Measurements from ENCODE around the gene SOWAHA. TPM values are rescaled to one million over a fixed set of nuclear protein-coding genes. Genes with fewer than 3 reads are reported as not detected.

SOWAHA gene
- total and polyA plus RNA-seq, 2 experiments from 2014 or later: not detected

DNA sequence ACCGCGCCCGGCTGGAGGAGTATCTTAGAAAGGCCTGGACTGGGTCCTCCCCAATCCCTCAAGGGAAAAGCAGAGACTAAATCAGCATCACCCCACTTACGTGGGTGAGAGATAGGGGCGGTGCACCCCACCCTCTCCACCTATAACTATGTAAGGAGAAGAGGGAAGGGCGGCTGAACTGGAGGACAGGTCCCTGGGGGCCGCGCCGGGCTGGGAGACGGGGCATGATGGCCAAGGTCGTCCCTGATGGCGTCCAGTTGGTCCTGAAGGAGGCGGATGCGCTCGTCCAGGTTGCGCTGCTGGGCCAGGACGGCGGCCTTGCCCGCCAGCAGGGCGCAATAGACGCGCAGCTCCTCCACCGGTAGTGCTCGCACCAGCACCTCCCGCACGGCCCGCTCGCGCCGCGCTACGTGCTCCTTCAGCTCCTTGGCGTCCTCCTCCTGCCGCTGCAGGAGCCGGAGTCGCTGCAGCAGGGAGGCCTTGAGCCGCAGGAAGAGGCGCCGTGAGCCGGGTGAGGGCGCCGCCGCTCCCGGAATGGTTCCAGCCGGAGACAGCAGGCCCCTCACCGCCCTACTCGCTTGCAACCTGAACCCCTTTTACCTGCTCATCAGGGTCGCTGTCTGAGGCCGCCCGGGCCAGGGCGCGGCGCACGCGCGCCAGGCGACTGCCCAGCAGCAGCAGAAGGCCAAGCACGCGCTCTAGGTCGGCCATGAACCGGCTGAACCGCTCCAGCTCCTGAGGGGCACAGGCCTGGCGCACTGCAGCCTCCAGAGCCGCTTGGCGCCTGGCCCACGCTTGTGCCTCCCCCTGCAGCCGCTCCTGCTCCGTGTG, 9.8 kb downstream of the SOWAHA start:
- Histone ChIP-seq H3K4me2 (ENCODE audit: unreplicated experiment) (no peak overlapping the region), H2AFZ (no peak overlapping the region), H3K4me1 (ENCODE audit: insufficient read depth) (no peaks in the 10 kb centered on the region), H3K36me3 (ENCODE audit: low read depth) (no peaks in the 10 kb centered on the region), H3K9ac (no peak overlapping the region), H3K9me2 (ENCODE audit: insufficient read depth) (no peaks in the 10 kb centered on the region), H3K79me2 (ENCODE audit: insufficient read depth) (no peaks in the 10 kb centered on the region), H3K27ac (no peak overlapping the region), H4K20me1 (ENCODE audit: insufficient read depth) (no peaks in the 10 kb centered on the region), H3K4me3 (no peak overlapping the region), H3K9me3 (ENCODE audit: low read depth) (no peaks in the 10 kb centered on the region), H3F3A (ENCODE audit: insufficient read depth) (peaks cover 11% of the 10 kb centered on the region), H3K27me3 (replicated peaks; ENCODE audit: insufficient read depth) (no peaks in the 10 kb centered on the region)
- TF ChIP-seq EZH2 (IDR thresholded peaks at IDR 0.05; ENCODE audit: insufficient read depth, poor library complexity, severe bottlenecking): no peak
- TF ChIP-seq EZH2phosphoT487 (IDR thresholded peaks at IDR 0.05; ENCODE audit: insufficient read depth, low read depth): no peak
- DNase-seq: no peak
- WGBS, 2 experiments (ENCODE audit: low coverage in 1 of 2, low lambda C conversion rate in 2 of 2, missing lambda C conversion rate in 2 of 2): 64 to 70% methylated on average over 63 to 64 of the region's 68 CpGs
- in situ Hi-C loops (cut with MboI): loop anchor here (25.0 kb wide), 1 partner anchor 436 kb away; no protein-coding TSS in a partner anchor

DNA sequence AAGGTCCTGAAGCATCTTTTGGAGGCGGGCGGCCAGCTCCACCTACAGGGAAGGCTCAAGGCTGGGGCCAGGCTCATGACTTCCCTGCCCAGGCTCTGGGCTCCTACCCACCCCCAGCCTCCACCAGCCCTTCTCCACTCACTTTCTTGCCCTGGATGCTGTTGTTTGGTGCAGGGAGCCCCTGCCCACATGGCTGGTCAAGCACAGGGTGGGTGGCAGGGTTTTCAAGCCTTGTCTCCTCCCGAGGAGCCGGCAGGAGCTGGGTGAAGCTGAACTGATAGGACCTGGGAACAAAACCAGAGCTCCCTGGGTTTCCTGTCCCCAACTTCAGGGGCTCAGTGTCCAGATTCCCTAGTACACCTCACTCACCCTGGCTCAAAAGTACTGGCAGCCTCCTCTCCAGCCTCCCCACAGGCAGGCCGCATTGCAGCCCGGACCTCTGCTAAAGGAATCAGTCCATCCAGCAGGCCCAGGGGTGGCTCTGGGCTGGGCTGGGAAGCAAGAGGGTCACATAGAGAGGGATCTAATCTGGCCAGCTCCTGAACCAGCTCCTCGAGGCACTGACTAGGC, 10.5 kb downstream of the SOWAHA start:
- in situ Hi-C loops (cut with MboI): loop anchor here (25.0 kb wide), 1 partner anchor 436 kb away; no protein-coding TSS in a partner anchor

DNA sequence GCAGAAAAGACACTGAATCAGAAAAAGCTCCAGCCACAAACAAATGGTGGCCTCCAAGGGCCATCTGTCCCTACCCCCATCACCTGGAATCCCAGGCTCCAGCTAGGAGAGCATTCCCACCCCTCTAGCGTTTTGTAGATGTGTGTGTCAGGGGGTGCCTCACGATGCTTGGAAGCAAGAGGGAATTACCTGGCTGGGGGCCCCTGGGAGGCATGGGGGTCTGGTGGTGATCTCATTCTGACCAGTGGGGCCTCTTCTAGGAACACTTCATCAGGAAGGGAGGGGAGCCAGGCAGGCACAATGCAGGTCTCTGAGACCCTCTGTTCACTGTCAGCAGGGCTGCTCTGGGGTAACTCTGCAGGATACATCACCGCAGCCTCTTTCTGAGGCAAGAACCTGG, 11.3 kb downstream of the SOWAHA start:
- WGBS, 2 experiments (ENCODE audit: low coverage in 1 of 2, low lambda C conversion rate in 2 of 2, missing lambda C conversion rate in 2 of 2): 97 to 98% methylated on average over 3 of the region's 3 CpGs
- TF ChIP-seq EZH2phosphoT487 (IDR thresholded peaks at IDR 0.05; ENCODE audit: insufficient read depth, low read depth) (no peak), EZH2 (IDR thresholded peaks at IDR 0.05; ENCODE audit: insufficient read depth, poor library complexity, severe bottlenecking) (no peak)

More for the DNA sequence above, 10.5 kb downstream of the SOWAHA start:
- H3K9ac ChIP-seq: no peak overlapping the region
- no peak overlapping the region for H3K4me2 ChIP-seq (ENCODE audit: unreplicated experiment)
- no peaks in the 10 kb centered on the region for H3K27me3 ChIP-seq (replicated peaks; ENCODE audit: insufficient read depth)
- WGBS, 2 experiments (ENCODE audit: low coverage in 1 of 2, low lambda C conversion rate in 2 of 2, missing lambda C conversion rate in 2 of 2): 83 to 88% methylated on average over 7 of the region's 7 CpGs
- H3F3A ChIP-seq (ENCODE audit: insufficient read depth): peaks cover 11% of the 10 kb centered on the region
- H3K4me1 ChIP-seq (ENCODE audit: insufficient read depth): no peaks in the 10 kb centered on the region
- H3K79me2 ChIP-seq (ENCODE audit: insufficient read depth): no peaks in the 10 kb centered on the region
- no peak overlapping the region for H3K4me3 ChIP-seq
- no peaks in the 10 kb centered on the region for H3K9me3 ChIP-seq (ENCODE audit: low read depth)
- H4K20me1 ChIP-seq (ENCODE audit: insufficient read depth): no peaks in the 10 kb centered on the region
- no peak for DNase-seq
- H2AFZ ChIP-seq: no peak overlapping the region
- no peaks in the 10 kb centered on the region for H3K36me3 ChIP-seq (ENCODE audit: low read depth)
- TF ChIP-seq EZH2phosphoT487 (IDR thresholded peaks at IDR 0.05; ENCODE audit: insufficient read depth, low read depth) (no peak), EZH2 (IDR thresholded peaks at IDR 0.05; ENCODE audit: insufficient read depth, poor library complexity, severe bottlenecking) (no peak)
- no peaks in the 10 kb centered on the region for H3K9me2 ChIP-seq (ENCODE audit: insufficient read depth)
- no peak overlapping the region for H3K27ac ChIP-seq

DNA sequence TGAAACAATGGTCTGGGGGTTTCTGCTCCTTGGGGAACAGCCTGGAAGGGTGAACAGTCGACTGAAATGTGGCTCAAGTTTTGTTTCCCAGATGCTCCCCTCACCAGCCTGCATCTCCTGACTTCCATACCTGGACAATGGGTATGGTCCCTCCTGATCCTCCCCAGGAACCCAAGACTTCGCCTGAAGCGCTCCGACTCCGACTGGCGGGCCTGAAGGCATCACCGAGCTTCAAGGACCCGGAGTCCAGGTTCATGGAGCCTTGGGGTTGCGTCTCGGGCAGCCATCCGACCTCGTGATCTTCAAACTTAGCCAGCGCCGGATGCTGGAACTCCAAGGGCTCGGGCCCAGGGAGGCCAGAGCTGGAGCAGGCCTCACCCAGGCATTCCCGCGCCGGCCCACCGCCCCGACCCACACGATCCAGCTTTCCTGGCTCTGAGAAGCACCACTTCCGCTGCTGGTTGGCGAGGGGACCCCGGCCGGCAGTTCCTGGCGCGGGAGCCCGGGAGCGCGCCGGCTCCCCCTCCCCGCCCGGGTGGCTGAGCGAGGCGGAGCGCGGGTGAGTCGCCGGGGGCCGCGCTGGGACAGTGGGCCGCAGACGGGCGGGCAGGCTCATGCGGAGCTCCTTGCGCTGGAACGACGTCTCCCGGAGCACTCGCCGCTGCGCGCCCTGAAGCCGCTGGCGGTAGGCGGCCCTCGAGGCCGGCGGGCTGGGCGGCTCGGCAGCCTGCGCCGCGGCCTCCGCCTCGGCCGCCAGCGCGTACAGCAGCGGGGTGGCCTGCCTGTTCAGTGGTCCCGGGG, 12.1 kb downstream of the SOWAHA start:
- 88 to 95% methylated on average over 36 to 71 of the region's 71 CpGs for WGBS, 2 experiments (ENCODE audit: low coverage in 1 of 2, low lambda C conversion rate in 2 of 2, missing lambda C conversion rate in 2 of 2)
- no peaks in the 10 kb centered on the region for H4K20me1 ChIP-seq (ENCODE audit: insufficient read depth)
- in situ Hi-C loops (cut with MboI): no loop called here
- H3K9me2 ChIP-seq (ENCODE audit: insufficient read depth): no peaks in the 10 kb centered on the region
- H3K9me3 ChIP-seq (ENCODE audit: low read depth): no peaks in the 10 kb centered on the region
- H3K4me1 ChIP-seq (ENCODE audit: insufficient read depth): peaks cover 4% of the 10 kb centered on the region; the same call in 1 of the 2 replicates
- H3K9ac ChIP-seq: no peak overlapping the region
- H3K4me2 ChIP-seq (ENCODE audit: unreplicated experiment): no peak overlapping the region
- no peak for DNase-seq
- no peaks in the 10 kb centered on the region for H3K36me3 ChIP-seq (ENCODE audit: low read depth)
- no peak overlapping the region for H3K4me3 ChIP-seq
- peaks cover 11% of the 10 kb centered on the region; the same call in 1 of the 2 replicates for H3K79me2 ChIP-seq (ENCODE audit: insufficient read depth)
- no peaks in the 10 kb centered on the region for H3K27me3 ChIP-seq (replicated peaks; ENCODE audit: insufficient read depth)
- peaks cover 11% of the 10 kb centered on the region for H3F3A ChIP-seq (ENCODE audit: insufficient read depth)
- H2AFZ ChIP-seq: no peak overlapping the region
- no peak overlapping the region for H3K27ac ChIP-seq
- TF ChIP-seq EZH2 (IDR thresholded peaks at IDR 0.05; ENCODE audit: insufficient read depth, poor library complexity, severe bottlenecking): no peak
- TF ChIP-seq EZH2phosphoT487 (IDR thresholded peaks at IDR 0.05; ENCODE audit: insufficient read depth, low read depth): no peak

More for the DNA sequence above, 11.3 kb downstream of the SOWAHA start:
- no peak overlapping the region for H3K27ac ChIP-seq
- H3F3A ChIP-seq (ENCODE audit: insufficient read depth): peaks cover 11% of the 10 kb centered on the region
- H3K4me2 ChIP-seq (ENCODE audit: unreplicated experiment): no peak overlapping the region
- H3K79me2 ChIP-seq (ENCODE audit: insufficient read depth): peaks cover 8% of the 10 kb centered on the region; the same call in 1 of the 2 replicates
- H3K4me1 ChIP-seq (ENCODE audit: insufficient read depth): peaks cover 1% of the 10 kb centered on the region; the same call in 1 of the 2 replicates
- no peak overlapping the region for H3K4me3 ChIP-seq
- H3K9ac ChIP-seq: no peak overlapping the region
- in situ Hi-C loops (cut with MboI): loop anchor here (25.0 kb wide), 1 partner anchor 437 kb away; no protein-coding TSS in a partner anchor
- no peaks in the 10 kb centered on the region for H4K20me1 ChIP-seq (ENCODE audit: insufficient read depth)
- no peaks in the 10 kb centered on the region for H3K9me3 ChIP-seq (ENCODE audit: low read depth)
- H3K27me3 ChIP-seq (replicated peaks; ENCODE audit: insufficient read depth): no peaks in the 10 kb centered on the region
- no peak for DNase-seq
- no peaks in the 10 kb centered on the region for H3K9me2 ChIP-seq (ENCODE audit: insufficient read depth)
- no peaks in the 10 kb centered on the region for H3K36me3 ChIP-seq (ENCODE audit: low read depth)
- H2AFZ ChIP-seq: no peak overlapping the region

Measured in GM23248 (cell line).